HepG2 (cell line): ENCODE measurements around the gene PIEZO1. TPM values are rescaled to one million over a fixed set of nuclear protein-coding genes. Genes with fewer than 3 reads are reported as not detected.

Source experiments
- ATRX ChIP-seq: sonication (generic); formaldehyde crosslinking; IDR thresholded peaks from 2 replicates; pipeline ENCODE4 v1.4.0; 2020; ENCODE audit warnings: missing genetic modification reagents, borderline replicate concordance
- KDM1A ChIP-seq: IDR thresholded peaks from 2 replicates; pipeline ENCODE4 v1.6.1; 2016; ENCODE audit warnings: missing compliant biosample characterization
- PCBP2 ChIP-seq: fragments of 200-400 bp; formaldehyde crosslinking; optimal IDR thresholded peaks from 2 replicates; pipeline ENCODE3; 2018; ENCODE audit warnings: low read length, low read depth; ENCODE audit not compliant: poor library complexity, severe bottlenecking
- RCOR2 ChIP-seq: IDR thresholded peaks from 2 replicates; pipeline ENCODE4 v1.6.1; 2016; ENCODE audit warnings: missing biosample characterization, missing genetic modification reagents
- RFXANK ChIP-seq: IDR thresholded peaks from 2 replicates; pipeline ENCODE4 v1.6.1; 2016
- SIN3B ChIP-seq: fragments of 150-350 bp; IDR thresholded peaks from 2 replicates; pipeline ENCODE4 v1.6.1; 2014; ENCODE audit warnings: low read length
- SNAPC4 ChIP-seq: sonication (generic); formaldehyde crosslinking; IDR thresholded peaks from 2 replicates; pipeline ENCODE4 v1.4.0; 2020; ENCODE audit warnings: mild to moderate bottlenecking, missing genetic modification reagents
- TMF1 ChIP-seq: sonication (generic); formaldehyde crosslinking; IDR thresholded peaks from 2 replicates; pipeline ENCODE4 v1.8.1; 2022; ENCODE audit warnings: low read depth, missing genetic modification reagents
- UBTF ChIP-seq: sonication (generic); formaldehyde crosslinking; IDR thresholded peaks from 2 replicates; pipeline ENCODE4 v1.4.0; 2020; ENCODE audit warnings: mild to moderate bottlenecking, missing genetic modification reagents
- ZFP41 ChIP-seq: sonication (generic); formaldehyde crosslinking; IDR thresholded peaks from 2 replicates; pipeline ENCODE4 v1.4.0; 2020; ENCODE audit warnings: mild to moderate bottlenecking, missing genetic modification reagents, borderline replicate concordance
- ZNF143 ChIP-seq: sonication (generic); formaldehyde crosslinking; IDR thresholded peaks from 2 replicates; pipeline ENCODE4 v1.4.0; 2020; ENCODE audit warnings: missing genetic modification reagents
- ZNF24 ChIP-seq: fragments of 450-650 bp; IDR thresholded peaks from 2 replicates; pipeline ENCODE4 v1.6.1; 2017; ENCODE audit warnings: antibody characterized with exemption, mild to moderate bottlenecking
- ZNF317 ChIP-seq: sonication (generic); formaldehyde crosslinking; IDR thresholded peaks from 2 replicates; pipeline ENCODE4 v1.5.0; 2020; ENCODE audit warnings: mild to moderate bottlenecking, missing genetic modification reagents
- ZNF354B ChIP-seq: sonication (generic); formaldehyde crosslinking; IDR thresholded peaks from 2 replicates; pipeline ENCODE4 v1.8.0; 2022; ENCODE audit warnings: mild to moderate bottlenecking, missing genetic modification reagents
- ZZZ3 ChIP-seq: sonication (generic); formaldehyde crosslinking; IDR thresholded peaks from 2 replicates; pipeline ENCODE4 v1.4.0; 2020; ENCODE audit warnings: missing genetic modification reagents, mild to moderate bottlenecking, borderline replicate concordance
- polyA plus RNA-seq, 8 experiments: library from polyadenylated mRNA; depleted of rRNA in 3 of 8; stranded (reverse) in 7 of 8; unstranded in 1 of 8; fragments of >200 nt; fragmentation: Illumina TruSeq in 4 of 8; extraction: Trizol in 4 of 8; gene quantifications; 2 replicates each; pipeline versions ENCODE4 v1.2.1 to v1.2.3, GENCODE V29; 2011 to 2016; ENCODE audit warnings: low read depth in 4 of 8, missing spikeins in 1 of 8, mixed read lengths in 1 of 8; ENCODE audit not compliant: insufficient read depth in 1 of 8
- total RNA-seq, 5 experiments: library from RNA; depleted of rRNA; stranded (reverse); fragments of >200 nt; fragmentation: Illumina TruSeq; extraction: Trizol; gene quantifications; 2 replicates each; pipeline ENCODE4 v1.2.3, GENCODE V29; 2016; ENCODE audit warnings: low read depth in 1 of 5
- TF ChIP-seq, protein P1 (sequence below): sonication (generic); formaldehyde crosslinking; IDR thresholded peaks from 2 replicates; pipeline ENCODE4 v1.4.0; 2020; ENCODE audit warnings: missing genetic modification reagents
- TF ChIP-seq, protein P2 (sequence below): sonication (generic); formaldehyde crosslinking; IDR thresholded peaks from 2 replicates; pipeline ENCODE4 v1.5.0; 2020; ENCODE audit warnings: missing genetic modification reagents

The PIEZO1 gene
- total and polyA plus RNA-seq, 2 of the 13 experiments (the other 11 are each of a cell fraction or from before 2014, with no cell fraction given): 67.9 to 85.0 TPM

DNA sequence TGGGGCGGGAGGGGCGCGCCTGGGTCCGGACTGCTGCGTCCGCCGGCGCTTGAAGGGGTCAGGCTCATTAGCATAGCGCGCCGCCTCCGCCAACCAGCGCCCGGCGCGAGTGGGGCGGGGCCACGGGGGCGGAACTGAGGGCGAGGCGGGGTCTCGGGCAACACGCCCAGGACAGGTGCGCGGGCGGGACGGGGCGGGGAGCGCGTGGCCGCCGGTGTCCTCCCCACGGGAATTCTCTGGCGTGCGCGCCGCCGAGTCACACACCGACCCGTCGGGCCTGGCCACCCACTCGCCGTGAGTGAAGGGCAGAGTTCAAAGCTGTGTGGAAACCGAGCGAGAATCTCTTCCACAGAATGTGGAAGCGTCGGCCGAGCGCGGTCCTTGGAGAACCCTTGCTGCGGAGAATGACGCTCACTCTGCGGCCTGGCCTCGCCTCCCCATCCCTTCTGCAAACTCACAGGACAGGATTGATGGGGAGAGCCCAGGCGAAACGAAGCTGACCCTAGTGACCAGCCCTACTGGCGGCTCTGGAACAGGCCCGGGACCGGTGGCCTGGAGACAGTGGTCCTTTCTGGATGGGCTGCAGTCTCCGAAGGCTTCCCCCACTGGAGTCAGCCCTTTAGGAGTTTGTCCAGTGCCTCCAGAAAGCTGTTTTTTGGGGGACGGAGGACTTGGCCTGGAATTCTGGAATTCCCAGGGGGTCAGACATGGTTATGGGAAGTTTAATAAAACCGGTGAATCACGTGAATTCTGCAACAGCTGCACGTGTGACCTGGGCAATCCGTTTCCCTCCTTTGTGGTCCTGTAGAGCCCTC, 98.4 kb downstream of the PIEZO1 start, which contains the start of gene SNAI3 (continued):
- TF ChIP-seq UBTF (CRISPR knock-in tag) (peak; percentile 41; the same call in 1 of the 2 replicates), TMF1 (no peak; the same call in 1 of the 2 replicates), RCOR2 (CRISPR knock-in tag) (no peak), SNAPC4 (CRISPR knock-in tag) (no peak), ATRX (CRISPR knock-in tag) (no peak), ZNF317 (CRISPR knock-in tag) (no peak), ZNF24 (no peak), KDM1A (CRISPR knock-in tag) (no peak), RFXANK (no peak), ZNF354B (CRISPR knock-in tag) (no peak), ZNF143 (no peak), ZFP41 (CRISPR knock-in tag) (no peak; the same call in 1 of the 2 replicates), PCBP2 (no peak), ZZZ3 (CRISPR knock-in tag) (peak; percentile 83), SIN3B (no peak)
- TF ChIP-seq, protein P1, sequence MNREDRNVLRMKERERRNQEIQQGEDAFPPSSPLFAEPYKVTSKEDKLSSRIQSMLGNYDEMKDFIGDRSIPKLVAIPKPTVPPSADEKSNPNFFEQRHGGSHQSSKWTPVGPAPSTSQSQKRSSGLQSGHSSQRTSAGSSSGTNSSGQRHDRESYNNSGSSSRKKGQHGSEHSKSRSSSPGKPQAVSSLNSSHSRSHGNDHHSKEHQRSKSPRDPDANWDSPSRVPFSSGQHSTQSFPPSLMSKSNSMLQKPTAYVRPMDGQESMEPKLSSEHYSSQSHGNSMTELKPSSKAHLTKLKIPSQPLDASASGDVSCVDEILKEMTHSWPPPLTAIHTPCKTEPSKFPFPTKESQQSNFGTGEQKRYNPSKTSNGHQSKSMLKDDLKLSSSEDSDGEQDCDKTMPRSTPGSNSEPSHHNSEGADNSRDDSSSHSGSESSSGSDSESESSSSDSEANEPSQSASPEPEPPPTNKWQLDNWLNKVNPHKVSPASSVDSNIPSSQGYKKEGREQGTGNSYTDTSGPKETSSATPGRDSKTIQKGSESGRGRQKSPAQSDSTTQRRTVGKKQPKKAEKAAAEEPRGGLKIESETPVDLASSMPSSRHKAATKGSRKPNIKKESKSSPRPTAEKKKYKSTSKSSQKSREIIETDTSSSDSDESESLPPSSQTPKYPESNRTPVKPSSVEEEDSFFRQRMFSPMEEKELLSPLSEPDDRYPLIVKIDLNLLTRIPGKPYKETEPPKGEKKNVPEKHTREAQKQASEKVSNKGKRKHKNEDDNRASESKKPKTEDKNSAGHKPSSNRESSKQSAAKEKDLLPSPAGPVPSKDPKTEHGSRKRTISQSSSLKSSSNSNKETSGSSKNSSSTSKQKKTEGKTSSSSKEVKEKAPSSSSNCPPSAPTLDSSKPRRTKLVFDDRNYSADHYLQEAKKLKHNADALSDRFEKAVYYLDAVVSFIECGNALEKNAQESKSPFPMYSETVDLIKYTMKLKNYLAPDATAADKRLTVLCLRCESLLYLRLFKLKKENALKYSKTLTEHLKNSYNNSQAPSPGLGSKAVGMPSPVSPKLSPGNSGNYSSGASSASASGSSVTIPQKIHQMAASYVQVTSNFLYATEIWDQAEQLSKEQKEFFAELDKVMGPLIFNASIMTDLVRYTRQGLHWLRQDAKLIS (CRISPR knock-in tag): 0 out of 2 replicates have a peak, but pooled peaks have one; percentile 42
- TF ChIP-seq, protein P2, sequence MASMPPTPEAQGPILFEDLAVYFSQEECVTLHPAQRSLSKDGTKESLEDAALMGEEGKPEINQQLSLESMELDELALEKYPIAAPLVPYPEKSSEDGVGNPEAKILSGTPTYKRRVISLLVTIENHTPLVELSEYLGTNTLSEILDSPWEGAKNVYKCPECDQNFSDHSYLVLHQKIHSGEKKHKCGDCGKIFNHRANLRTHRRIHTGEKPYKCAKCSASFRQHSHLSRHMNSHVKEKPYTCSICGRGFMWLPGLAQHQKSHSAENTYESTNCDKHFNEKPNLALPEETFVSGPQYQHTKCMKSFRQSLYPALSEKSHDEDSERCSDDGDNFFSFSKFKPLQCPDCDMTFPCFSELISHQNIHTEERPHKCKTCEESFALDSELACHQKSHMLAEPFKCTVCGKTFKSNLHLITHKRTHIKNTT: 0 out of 2 replicates have a peak, but pooled peaks have one; percentile 57
